HCT116 (cell line): ENCODE results near the gene TTF2. TPM values are rescaled to one million over a fixed set of nuclear protein-coding genes. Genes with fewer than 3 reads are reported as not detected.

Experiments
- ATAC-seq: fragments of 200-7000 bp; cut with Tn5 transposase; 2 replicates; pipeline ENCODE4 v1.9.1; 2020; ENCODE audit warnings: mild to moderate bottlenecking, moderate library complexity
- BruUV-seq: library from RNA; stranded (reverse); fragments of 400-500 nt; replicated peaks from 2 replicates; lab custom pipeline; 2021; lab: Mats Ljungman, UMichigan
- CTCF ChIA-PET: fragments of 300-600 bp; sonication (Branson Sonifier 250); formaldehyde crosslinking; loops from one replicate; lab custom pipeline; 2021; ENCODE audit warnings: antibody characterized with exemption; lab: Charles Lee
- POLR2A ChIA-PET: fragments of 300-600, 350-600 bp; sonication (Branson Sonifier 250); formaldehyde crosslinking; loops from one replicate; lab custom pipeline; 2021; ENCODE audit warnings: antibody characterized with exemption; lab: Charles Lee
- RAD21 ChIA-PET, 2 experiments: fragments of 300-600 bp; sonication (Branson Sonifier 250); formaldehyde crosslinking; loops; one replicate each; lab custom pipeline; 2023; ENCODE audit warnings: low total read pairs in 2 of 2; ENCODE audit not compliant: uncharacterized antibody in 2 of 2, unreplicated experiment in 2 of 2, low non-redundant PET in 1 of 2; lab: Charles Lee
- DNase-seq: peaks from one replicate; pipeline ENCODE4 v3.0.0-alpha.2; 2010; ENCODE audit warnings: low read depth, low spot score
- H2AFZ ChIP-seq: fragments of 200-600 bp; shearing (Covaris generic), sonication (generic); 2 replicates; pipeline ENCODE4 v1.6.1; 2017; ENCODE audit warnings: low read depth, mixed run types, mixed read lengths, antibody characterized with exemption, low read length; ENCODE audit not compliant: poor library complexity, severe bottlenecking
- H3K27ac ChIP-seq: 2 replicates; pipeline ENCODE4 v1.5.1; 2012; ENCODE audit warnings: low read depth, low read length
- H3K27me3 ChIP-seq: fragments of 200-600 bp; sonication (generic); 2 replicates; pipeline ENCODE4 v1.6.1; 2016; ENCODE audit warnings: mixed run types, low read length, mixed read lengths; ENCODE audit not compliant: insufficient read depth
- H3K36me3 ChIP-seq, 2 experiments: fragments of 200-500 bp in 1 of 2; fragments of 200-600 bp in 1 of 2; sonication (Bioruptor generic) in 1 of 2; sonication (generic) in 1 of 2; 2 replicates each; pipeline versions ENCODE4 v1.5.1 to v1.6.1; 2014 to 2016; ENCODE audit warnings: low read length in 2 of 2, inconsistent platforms in 1 of 2, mixed read lengths in 1 of 2, mixed run types in 1 of 2; ENCODE audit not compliant: insufficient read depth in 2 of 2, control insufficient read depth in 1 of 2
- H3K4me1 ChIP-seq, 2 experiments: fragments of 200-600 bp in 1 of 2; sonication (generic) in 1 of 2; 2 replicates each; pipeline versions ENCODE4 v1.5.1 to v1.6.1; 2012 to 2017; ENCODE audit warnings: low read length in 2 of 2, inconsistent platforms in 1 of 2, mild to moderate bottlenecking in 1 of 2, mixed read lengths in 1 of 2, mixed run types in 1 of 2, moderate library complexity in 1 of 2; ENCODE audit not compliant: insufficient read depth in 2 of 2, control insufficient read depth in 1 of 2
- H3K4me2 ChIP-seq: fragments of 200-600 bp; sonication (generic); 2 replicates; pipeline ENCODE4 v1.6.1; 2017; ENCODE audit warnings: mixed run types, low read length, mixed read lengths
- H3K4me3 ChIP-seq, 2 experiments: fragments of 200-600 bp in 1 of 2; sonication (generic) in 1 of 2; replicated peaks in 1 of 2; 2 replicates each; pipeline ENCODE4 v1.5.1; 2011 to 2016; ENCODE audit warnings: low read length in 2 of 2, control low read depth in 1 of 2, low read depth in 1 of 2, mild to moderate bottlenecking in 1 of 2, mixed read lengths in 1 of 2, mixed run types in 1 of 2
- H3K79me2 ChIP-seq: fragments of 200-600 bp; sonication (generic); 2 replicates; pipeline ENCODE4 v1.6.1; 2017; ENCODE audit warnings: mild to moderate bottlenecking, mixed run types, low read length, moderate library complexity, mixed read lengths; ENCODE audit not compliant: insufficient read depth
- H3K9ac ChIP-seq: fragments of 200-600 bp; sonication (generic); 2 replicates; pipeline ENCODE4 v1.6.1; 2016; ENCODE audit warnings: low read length, mixed read lengths
- H3K9me2 ChIP-seq: fragments of 200-600 bp; sonication (generic), shearing (Covaris generic); 2 replicates; pipeline ENCODE4 v1.6.1; 2017; ENCODE audit warnings: mixed run types, mild to moderate bottlenecking, moderate library complexity; ENCODE audit not compliant: insufficient read depth
- H3K9me3 ChIP-seq, 2 experiments: fragments of 200-500 bp in 1 of 2; fragments of 200-600 bp in 1 of 2; sonication (Bioruptor generic) in 1 of 2; sonication (generic) in 1 of 2; 2 replicates each; pipeline ENCODE4 v1.6.1; 2014 to 2017; ENCODE audit warnings: low read length in 2 of 2, mixed read lengths in 2 of 2, inconsistent platforms in 1 of 2, low read depth in 1 of 2, mild to moderate bottlenecking in 1 of 2, mixed run types in 1 of 2, moderate library complexity in 1 of 2; ENCODE audit not compliant: control insufficient read depth in 1 of 2, insufficient read depth in 1 of 2
- H4K20me1 ChIP-seq: fragments of 200-600 bp; sonication (generic), shearing (Covaris generic); 2 replicates; pipeline ENCODE4 v1.6.1; 2017; ENCODE audit warnings: mixed run types, mild to moderate bottlenecking, moderate library complexity; ENCODE audit not compliant: insufficient read depth
- CEBPB ChIP-seq: IDR thresholded peaks from 2 replicates; pipeline ENCODE4 v1.6.1; 2012; ENCODE audit warnings: low read depth
- EZH2 ChIP-seq: fragments of 200-600 bp; sonication (generic); IDR thresholded peaks from 2 replicates; pipeline ENCODE4 v1.6.1; 2017; ENCODE audit warnings: antibody characterized with exemption, mixed run types
- POLR2A ChIP-seq: IDR thresholded peaks from 2 replicates; pipeline ENCODE4 v1.7.0; 2011; ENCODE audit warnings: borderline replicate concordance; ENCODE audit not compliant: insufficient read depth, insufficient read length; ENCODE audit errors: extremely low read depth
- POLR2AphosphoS5 ChIP-seq: IDR thresholded peaks from 2 replicates; pipeline ENCODE4 v1.6.1; 2011; ENCODE audit warnings: mild to moderate bottlenecking, low read depth, low read length, moderate library complexity
- RAD21 ChIP-seq: IDR thresholded peaks from 2 replicates; pipeline ENCODE4 v1.6.1; 2012; ENCODE audit warnings: low read depth, mild to moderate bottlenecking
- SIN3A ChIP-seq: IDR thresholded peaks from 2 replicates; pipeline ENCODE4 v1.6.1; 2012; ENCODE audit warnings: low read depth
- SP1 ChIP-seq: IDR thresholded peaks from 2 replicates; pipeline ENCODE4 v1.6.1; 2012; ENCODE audit warnings: low read depth
- SRF ChIP-seq: IDR thresholded peaks from 2 replicates; pipeline ENCODE4 v1.6.1; 2012; ENCODE audit warnings: low read depth
- ZNF274 ChIP-seq: fragments of 200-500 bp; sonication (Bioruptor generic); IDR thresholded peaks from 2 replicates; pipeline ENCODE4 v1.6.1; 2014; ENCODE audit warnings: mild to moderate bottlenecking, low read depth, low read length, inconsistent platforms
- intact Hi-C: fragments of 100-400 bp; cut with micrococcal nuclease; formaldehyde crosslinking; loops from 2 replicates; pipeline ENCODE4 v1.10.0; 2022
- total RNA-seq: library from RNA; stranded (reverse); gene quantifications from one replicate; pipeline ENCODE4 v1.2.1, GENCODE V29; 2021; ENCODE audit not compliant: unreplicated experiment
- TF ChIP-seq, protein P1 (sequence below): IDR thresholded peaks from 2 replicates; pipeline ENCODE4 v1.6.1; 2012
- TF ChIP-seq, protein P2 (sequence below): IDR thresholded peaks from 2 replicates; pipeline ENCODE4 v1.6.1; 2012; ENCODE audit warnings: low read depth
- TF ChIP-seq, protein P3 (sequence below), 3 experiments: fragments of 200-600 bp in 1 of 3; sonication (generic) in 1 of 3; IDR thresholded peaks in 2 of 3; conservative IDR thresholded peaks in 1 of 3; 2 replicates each; pipeline ENCODE4 v1.5.1; 2012 to 2017; ENCODE audit warnings: low read depth in 2 of 3, low read length in 2 of 3, antibody characterized with exemption in 1 of 3, borderline replicate concordance in 1 of 3, control low read depth in 1 of 3, mild to moderate bottlenecking in 1 of 3, mixed read lengths in 1 of 3, mixed run types in 1 of 3, moderate library complexity in 1 of 3; ENCODE audit not compliant: insufficient read depth in 1 of 3

Gene TTF2
- total RNA-seq, 1 experiment from 2014 or later = 60.3 TPM

DNA sequence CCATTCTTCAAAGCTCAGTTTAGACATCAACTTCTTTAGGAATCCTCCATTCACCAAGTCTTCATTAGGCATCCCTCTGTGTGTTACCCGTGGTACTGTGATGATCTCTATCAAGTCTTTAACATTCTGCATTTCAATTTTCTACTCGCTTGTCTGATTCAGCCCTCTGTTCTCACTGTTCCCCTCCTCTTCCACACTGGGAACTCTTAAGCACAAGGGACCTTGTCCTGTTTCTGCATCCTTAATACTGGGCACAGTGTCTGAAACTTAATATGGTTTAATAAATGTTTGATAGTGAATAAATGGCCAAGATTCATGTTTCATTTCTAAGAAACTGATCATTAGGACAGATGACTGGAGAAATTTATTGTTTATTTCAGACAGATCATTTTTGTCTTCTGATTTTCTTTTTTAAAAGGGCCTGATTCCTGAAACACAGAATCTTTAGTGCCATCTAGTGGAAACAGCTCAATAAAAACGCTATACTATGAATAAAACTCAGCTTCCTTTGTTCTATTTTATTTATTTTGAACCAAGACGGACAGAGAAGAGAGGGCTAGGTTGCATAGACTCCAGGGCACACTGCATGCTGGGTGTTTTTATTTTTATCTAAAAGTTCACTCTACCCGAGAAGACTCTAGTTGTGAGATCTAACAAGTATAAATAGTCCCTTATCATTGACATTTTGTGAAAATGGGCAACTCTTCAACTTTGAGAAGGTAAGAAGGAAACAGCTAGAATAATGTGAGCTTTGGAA is 68.4 kb downstream of the TTF2 start:
- TF ChIP-seq SP1 (no peak), ZNF274 (no peak), EZH2 (no peak), POLR2A (no peak), POLR2AphosphoS5 (no peak), SRF (no peak), RAD21 (peak; percentile 64), CEBPB (no peak), SIN3A (no peak)
- TF ChIP-seq, protein P1, sequence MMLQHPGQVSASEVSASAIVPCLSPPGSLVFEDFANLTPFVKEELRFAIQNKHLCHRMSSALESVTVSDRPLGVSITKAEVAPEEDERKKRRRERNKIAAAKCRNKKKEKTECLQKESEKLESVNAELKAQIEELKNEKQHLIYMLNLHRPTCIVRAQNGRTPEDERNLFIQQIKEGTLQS = no peak
- TF ChIP-seq, protein P2, sequence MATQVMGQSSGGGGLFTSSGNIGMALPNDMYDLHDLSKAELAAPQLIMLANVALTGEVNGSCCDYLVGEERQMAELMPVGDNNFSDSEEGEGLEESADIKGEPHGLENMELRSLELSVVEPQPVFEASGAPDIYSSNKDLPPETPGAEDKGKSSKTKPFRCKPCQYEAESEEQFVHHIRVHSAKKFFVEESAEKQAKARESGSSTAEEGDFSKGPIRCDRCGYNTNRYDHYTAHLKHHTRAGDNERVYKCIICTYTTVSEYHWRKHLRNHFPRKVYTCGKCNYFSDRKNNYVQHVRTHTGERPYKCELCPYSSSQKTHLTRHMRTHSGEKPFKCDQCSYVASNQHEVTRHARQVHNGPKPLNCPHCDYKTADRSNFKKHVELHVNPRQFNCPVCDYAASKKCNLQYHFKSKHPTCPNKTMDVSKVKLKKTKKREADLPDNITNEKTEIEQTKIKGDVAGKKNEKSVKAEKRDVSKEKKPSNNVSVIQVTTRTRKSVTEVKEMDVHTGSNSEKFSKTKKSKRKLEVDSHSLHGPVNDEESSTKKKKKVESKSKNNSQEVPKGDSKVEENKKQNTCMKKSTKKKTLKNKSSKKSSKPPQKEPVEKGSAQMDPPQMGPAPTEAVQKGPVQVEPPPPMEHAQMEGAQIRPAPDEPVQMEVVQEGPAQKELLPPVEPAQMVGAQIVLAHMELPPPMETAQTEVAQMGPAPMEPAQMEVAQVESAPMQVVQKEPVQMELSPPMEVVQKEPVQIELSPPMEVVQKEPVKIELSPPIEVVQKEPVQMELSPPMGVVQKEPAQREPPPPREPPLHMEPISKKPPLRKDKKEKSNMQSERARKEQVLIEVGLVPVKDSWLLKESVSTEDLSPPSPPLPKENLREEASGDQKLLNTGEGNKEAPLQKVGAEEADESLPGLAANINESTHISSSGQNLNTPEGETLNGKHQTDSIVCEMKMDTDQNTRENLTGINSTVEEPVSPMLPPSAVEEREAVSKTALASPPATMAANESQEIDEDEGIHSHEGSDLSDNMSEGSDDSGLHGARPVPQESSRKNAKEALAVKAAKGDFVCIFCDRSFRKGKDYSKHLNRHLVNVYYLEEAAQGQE = no peak
- TF ChIP-seq, protein P3, sequence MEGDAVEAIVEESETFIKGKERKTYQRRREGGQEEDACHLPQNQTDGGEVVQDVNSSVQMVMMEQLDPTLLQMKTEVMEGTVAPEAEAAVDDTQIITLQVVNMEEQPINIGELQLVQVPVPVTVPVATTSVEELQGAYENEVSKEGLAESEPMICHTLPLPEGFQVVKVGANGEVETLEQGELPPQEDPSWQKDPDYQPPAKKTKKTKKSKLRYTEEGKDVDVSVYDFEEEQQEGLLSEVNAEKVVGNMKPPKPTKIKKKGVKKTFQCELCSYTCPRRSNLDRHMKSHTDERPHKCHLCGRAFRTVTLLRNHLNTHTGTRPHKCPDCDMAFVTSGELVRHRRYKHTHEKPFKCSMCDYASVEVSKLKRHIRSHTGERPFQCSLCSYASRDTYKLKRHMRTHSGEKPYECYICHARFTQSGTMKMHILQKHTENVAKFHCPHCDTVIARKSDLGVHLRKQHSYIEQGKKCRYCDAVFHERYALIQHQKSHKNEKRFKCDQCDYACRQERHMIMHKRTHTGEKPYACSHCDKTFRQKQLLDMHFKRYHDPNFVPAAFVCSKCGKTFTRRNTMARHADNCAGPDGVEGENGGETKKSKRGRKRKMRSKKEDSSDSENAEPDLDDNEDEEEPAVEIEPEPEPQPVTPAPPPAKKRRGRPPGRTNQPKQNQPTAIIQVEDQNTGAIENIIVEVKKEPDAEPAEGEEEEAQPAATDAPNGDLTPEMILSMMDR (IDR thresholded peaks at IDR 0.05 in 2 of 3, conservative IDR thresholded peaks at IDR 0.05 in 1 of 3; ENCODE audit: borderline replicate concordance in 1 of 3, insufficient read depth in 1 of 3, low read depth in 2 of 3, low read length in 2 of 3) = peak; percentile 38 to 69 (median 63)
- Histone ChIP-seq H3K36me3 (no peaks in the 10 kb centered on the region), H3K9ac (no peak overlapping the region), H3K79me2 (no peaks in the 10 kb centered on the region), H3K9me2 (no peaks in the 10 kb centered on the region), H4K20me1 (no peaks in the 10 kb centered on the region), H3K27me3 (peaks cover 9% of the 10 kb centered on the region; the same call in 1 of the 2 replicates), H3K27ac (no peak overlapping the region), H3K4me2 (peak overlapping the region; percentile 26; the same call in 1 of the 2 replicates), H3K4me3 (no peak overlapping the region), H3K4me1 (0 out of 4 replicates have a peak, but pooled peaks cover 0 to 2% of the 10 kb centered on the region in 2 experiments), H2AFZ (peak overlapping the region; percentile 96), H3K9me3 (no peaks in the 10 kb centered on the region)
- intact Hi-C loops = loop anchor here (1.0 to 10.0 kb wide), 3 partner anchors 61 to 626 kb away; no protein-coding TSS in a partner anchor
- ChIA-PET CTCF (interaction anchor here (0.7 to 3.7 kb wide), 24 partner anchors 9 to 626 kb away, joined by 3 to 32 read pairs (median 4); partner anchors contain the start of gene TTF2), RAD21 (interaction anchor here (0.6 to 1.7 kb wide), 4 partner anchors 53 to 156 kb away, joined by 3 to 10 read pairs (median 5); no protein-coding TSS in a partner anchor), POLR2A (interaction anchor here (0.9 to 1.2 kb wide), 4 partner anchors 9 to 51 kb away, joined by 3 to 5 read pairs (median 4); no protein-coding TSS in a partner anchor)
- ATAC-seq (peak; percentile 91), DNase-seq (peak; percentile 33)
- no TSS peak for BruUV-seq
